Renal cortical epithelial cell (primary cell): ENCODE measurements around the gene ANKRD22. TPM values are rescaled to one million over a fixed set of nuclear protein-coding genes. Genes with fewer than 3 reads are reported as not detected.

ENCODE experiments used
- DNase-seq: peaks from one replicate; pipeline ENCODE4 v3.0.0-alpha.2; 2011; ENCODE audit warnings: low read depth
- total RNA-seq: library from RNA; depleted of rRNA; stranded (reverse); fragments of >200 nt; gene quantifications from 2 replicates; pipeline ENCODE4 v1.2.3, GENCODE V29; 2014

Gene ANKRD22
- total RNA-seq, 1 donor from 2014 or later = 0.05 TPM

GRCh38 chr10:88800152-88801125 lies 51.2 kb downstream of the ANKRD22 start:
- DNase-seq = no peak

GRCh38 chr10:88794731-88795130 lies 56.9 kb downstream of the ANKRD22 start:
- no peak for DNase-seq

GRCh38 chr10:88793712-88794299 lies 57.8 kb downstream of the ANKRD22 start:
- DNase-seq = peak; percentile 69

GRCh38 chr10:88792661-88793060 lies 59.0 kb downstream of the ANKRD22 start:
- DNase-seq = peak; percentile 77

- DNase-seq = peak; percentile 13
Measured at GRCh38 chr10:88791924-88792323, 59.7 kb downstream of the ANKRD22 start.

- no peak for DNase-seq
Measured at GRCh38 chr10:88788924-88789323, 62.7 kb downstream of the ANKRD22 start.

GRCh38 chr10:88787463-88787862 lies 64.2 kb downstream of the ANKRD22 start:
- DNase-seq = no peak

- no peak for DNase-seq
Measured at GRCh38 chr10:88786032-88786770, 65.4 kb downstream of the ANKRD22 start.

GRCh38 chr10:88783724-88784123 lies 67.9 kb downstream of the ANKRD22 start:
- no peak for DNase-seq

- no peak for DNase-seq
Measured at GRCh38 chr10:88782222-88782621, 69.4 kb downstream of the ANKRD22 start.

- no peak for DNase-seq
Measured at GRCh38 chr10:88781206-88781605, 70.4 kb downstream of the ANKRD22 start.

Other genes with a start within 250 kb of the ANKRD22 start
- not detected in 2 replicates for gene LIPF, start 187.4 kb downstream of the ANKRD22 start, total RNA-seq
- not detected in 2 replicates for gene LIPK, start 145.6 kb downstream of the ANKRD22 start, total RNA-seq
- not detected in 2 replicates for gene LIPN, start 91.8 kb downstream of the ANKRD22 start, total RNA-seq
- gene LIPM, start 49.1 kb downstream of the ANKRD22 start, total RNA-seq = not detected in 2 replicates
- 4.3 and 4.4 TPM in 2 replicates for gene STAMBPL1, start 28.4 kb upstream of the ANKRD22 start, total RNA-seq
- gene ACTA2, start 100.9 kb upstream of the ANKRD22 start, total RNA-seq = 11.3 and 83.4 TPM in 2 replicates
- 95.0 and 123 TPM in 2 replicates for gene FAS, start 139.0 kb upstream of the ANKRD22 start, total RNA-seq